Astrocyte (in vitro differentiated cells and primary cell): Measurements from ENCODE around the gene ATP11A. TPM values are rescaled to one million over a fixed set of nuclear protein-coding genes. Genes with fewer than 3 reads are reported as not detected.

ENCODE experiments used
- DNase-seq: peaks from one replicate; pipeline ENCODE4 v3.0.0-alpha.2; 2010; ENCODE audit warnings: low read depth
- FAIRE-seq: peaks from 2 replicates; lab custom pipeline; 2011; peaks lifted over from hg19 to GRCh38; lab: Jason Lieb, UNC
- H2AFZ ChIP-seq: 2 replicates; pipeline ENCODE4 v1.6.0; 2012; ENCODE audit warnings: low read depth, low read length, inconsistent platforms
- H3K27ac ChIP-seq: 2 replicates; pipeline ENCODE4 v1.5.1; 2011; ENCODE audit warnings: low read depth, low read length, inconsistent platforms
- H3K27me3 ChIP-seq: 2 replicates; pipeline ENCODE4 v1.6.0; 2011; ENCODE audit warnings: low read length, inconsistent platforms; ENCODE audit not compliant: insufficient read depth
- H3K36me3 ChIP-seq: 2 replicates; pipeline ENCODE4 v1.5.1; 2011; ENCODE audit warnings: low read length, inconsistent platforms; ENCODE audit not compliant: insufficient read depth
- H3K4me1 ChIP-seq: 2 replicates; pipeline ENCODE4 v1.5.1; 2011; ENCODE audit warnings: low read length, inconsistent platforms; ENCODE audit not compliant: insufficient read depth
- H3K4me2 ChIP-seq: 2 replicates; pipeline ENCODE4 v1.6.0; 2012; ENCODE audit warnings: low read length, inconsistent platforms
- H3K4me3 ChIP-seq: 2 replicates; pipeline ENCODE4 v1.5.1; 2011; ENCODE audit warnings: low read depth, mild to moderate bottlenecking, low read length, inconsistent platforms; ENCODE audit not compliant: insufficient read depth
- H3K79me2 ChIP-seq: 2 replicates; pipeline ENCODE4 v1.6.0; 2012; ENCODE audit warnings: mild to moderate bottlenecking, low read length, inconsistent platforms; ENCODE audit not compliant: insufficient read depth
- H3K9ac ChIP-seq: 2 replicates; pipeline ENCODE4 v1.6.0; 2012; ENCODE audit warnings: mild to moderate bottlenecking, low read length, inconsistent platforms
- H3K9me3 ChIP-seq: 2 replicates; pipeline ENCODE4 v1.5.1; 2012; ENCODE audit warnings: low read depth, mild to moderate bottlenecking, low read length, inconsistent platforms; ENCODE audit not compliant: insufficient read depth
- H4K20me1 ChIP-seq: 2 replicates; pipeline ENCODE4 v1.6.0; 2012; ENCODE audit warnings: low read length, inconsistent platforms; ENCODE audit not compliant: insufficient read depth
- H3K27ac Mint-ChIP-seq: one replicate; pipeline ENCODE4 v1.8.0; 2021; ENCODE audit warnings: mild to moderate bottlenecking, mixed read lengths; ENCODE audit not compliant: unreplicated experiment
- H3K27me3 Mint-ChIP-seq: one replicate; pipeline ENCODE4 v1.8.0; 2021; ENCODE audit warnings: low read depth, mixed read lengths; ENCODE audit not compliant: unreplicated experiment
- H3K36me3 Mint-ChIP-seq: one replicate; pipeline ENCODE4 v1.8.0; 2021; ENCODE audit warnings: low read depth, mixed read lengths; ENCODE audit not compliant: unreplicated experiment
- H3K4me1 Mint-ChIP-seq: one replicate; pipeline ENCODE4 v1.8.0; 2021; ENCODE audit warnings: low read depth, mixed read lengths; ENCODE audit not compliant: unreplicated experiment
- H3K4me3 Mint-ChIP-seq: one replicate; pipeline ENCODE4 v1.8.0; 2021; ENCODE audit warnings: mild to moderate bottlenecking, moderate library complexity, mixed read lengths; ENCODE audit not compliant: unreplicated experiment
- H3K9me3 Mint-ChIP-seq: one replicate; pipeline ENCODE4 v1.8.0; 2021; ENCODE audit warnings: mild to moderate bottlenecking, mixed read lengths; ENCODE audit not compliant: unreplicated experiment
- EZH2 ChIP-seq: IDR thresholded peaks from 2 replicates; pipeline ENCODE4 v1.6.1; 2012; ENCODE audit warnings: mild to moderate bottlenecking, low read length, inconsistent platforms; ENCODE audit not compliant: insufficient read depth
- total RNA-seq: library from RNA; stranded (reverse); gene quantifications from 2 replicates; pipeline ENCODE4 v1.2.1, GENCODE V29; 2021
- TF ChIP-seq, protein P1 (sequence below): IDR thresholded peaks from 2 replicates; pipeline ENCODE4 v1.5.1; 2011; ENCODE audit warnings: low read depth, mild to moderate bottlenecking, inconsistent platforms, low read length, moderate library complexity; ENCODE audit not compliant: insufficient read depth

ATP11A gene
- total RNA-seq, 1 donor from 2014 or later: 38.9 TPM

DNA sequence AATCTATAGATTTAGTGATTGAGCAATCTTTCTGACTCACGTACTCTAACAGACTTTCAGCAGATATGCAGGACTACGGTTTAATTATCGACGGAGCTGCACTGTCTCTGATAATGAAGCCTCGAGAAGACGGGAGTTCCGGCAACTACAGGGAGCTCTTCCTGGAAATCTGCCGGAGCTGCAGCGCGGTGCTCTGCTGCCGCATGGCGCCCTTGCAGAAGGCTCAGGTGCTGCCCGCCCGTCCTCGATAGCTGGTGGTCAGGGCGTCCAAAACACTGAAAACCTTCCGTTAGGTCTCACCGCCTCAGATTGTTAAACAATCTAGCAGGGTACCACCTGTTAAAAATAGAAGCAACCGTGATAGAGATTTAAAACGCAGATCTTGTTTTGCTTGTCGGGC is 166.0 kb downstream of the ATP11A start:
- Histone ChIP-seq H3K4me2 (no peak overlapping the region), H2AFZ (no peak overlapping the region), H3K36me3 (no peaks in the 10 kb centered on the region), H3K4me1 (peaks cover 7% of the 10 kb centered on the region), H3K79me2 (no peaks in the 10 kb centered on the region), H3K9ac (no peak overlapping the region), H3K27ac (no peak overlapping the region), H4K20me1 (no peaks in the 10 kb centered on the region), H3K27me3 (no peaks in the 10 kb centered on the region), H3K4me3 (no peak overlapping the region), H3K9me3 (no peaks in the 10 kb centered on the region)
- Mint-ChIP-seq H3K4me1 (no peaks in the 10 kb centered on the region), H3K9me3 (peaks cover 3% of the 10 kb centered on the region), H3K4me3 (no peak overlapping the region), H3K27me3 (no peaks in the 10 kb centered on the region), H3K27ac (no peak overlapping the region), H3K36me3 (peaks cover 14% of the 10 kb centered on the region)
- DNase-seq (no peak), FAIRE-seq (no peak)
- no peak for TF ChIP-seq EZH2
- TF ChIP-seq, protein P1, sequence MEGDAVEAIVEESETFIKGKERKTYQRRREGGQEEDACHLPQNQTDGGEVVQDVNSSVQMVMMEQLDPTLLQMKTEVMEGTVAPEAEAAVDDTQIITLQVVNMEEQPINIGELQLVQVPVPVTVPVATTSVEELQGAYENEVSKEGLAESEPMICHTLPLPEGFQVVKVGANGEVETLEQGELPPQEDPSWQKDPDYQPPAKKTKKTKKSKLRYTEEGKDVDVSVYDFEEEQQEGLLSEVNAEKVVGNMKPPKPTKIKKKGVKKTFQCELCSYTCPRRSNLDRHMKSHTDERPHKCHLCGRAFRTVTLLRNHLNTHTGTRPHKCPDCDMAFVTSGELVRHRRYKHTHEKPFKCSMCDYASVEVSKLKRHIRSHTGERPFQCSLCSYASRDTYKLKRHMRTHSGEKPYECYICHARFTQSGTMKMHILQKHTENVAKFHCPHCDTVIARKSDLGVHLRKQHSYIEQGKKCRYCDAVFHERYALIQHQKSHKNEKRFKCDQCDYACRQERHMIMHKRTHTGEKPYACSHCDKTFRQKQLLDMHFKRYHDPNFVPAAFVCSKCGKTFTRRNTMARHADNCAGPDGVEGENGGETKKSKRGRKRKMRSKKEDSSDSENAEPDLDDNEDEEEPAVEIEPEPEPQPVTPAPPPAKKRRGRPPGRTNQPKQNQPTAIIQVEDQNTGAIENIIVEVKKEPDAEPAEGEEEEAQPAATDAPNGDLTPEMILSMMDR: no peak

DNA sequence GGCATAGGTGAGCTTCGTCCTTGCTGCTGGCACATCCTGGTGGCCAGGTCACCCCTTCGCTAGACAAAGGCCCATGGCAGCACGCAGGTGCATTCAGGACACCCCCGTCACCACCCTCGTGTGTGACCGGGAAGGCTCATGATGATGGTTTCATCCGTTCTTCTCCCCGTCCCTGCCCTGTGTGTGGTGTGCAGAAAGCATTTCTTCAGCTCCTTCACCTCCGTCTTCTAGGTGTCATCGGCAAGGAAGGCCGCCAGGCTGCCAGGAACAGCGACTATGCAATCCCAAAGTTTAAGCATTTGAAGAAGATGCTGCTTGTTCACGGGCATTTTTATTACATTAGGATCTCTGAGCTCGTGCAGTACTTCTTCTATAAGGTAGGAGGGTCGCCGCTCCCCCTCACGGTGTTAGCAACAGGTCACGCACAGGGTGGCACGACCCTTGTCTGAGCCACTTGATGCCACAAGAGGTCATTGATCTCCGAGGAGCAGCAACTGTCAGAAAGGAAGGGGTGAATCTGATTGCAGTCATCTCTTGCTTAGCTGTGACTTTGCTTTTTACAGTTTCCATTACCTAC is 168.2 kb downstream of the ATP11A start:
- no peaks in the 10 kb centered on the region for H3K9me3 Mint-ChIP-seq
- H2AFZ ChIP-seq: no peak overlapping the region
- H3K79me2 ChIP-seq: no peaks in the 10 kb centered on the region
- no peak overlapping the region for H3K9ac ChIP-seq
- H3K9me3 ChIP-seq: no peaks in the 10 kb centered on the region
- no peaks in the 10 kb centered on the region for H3K36me3 ChIP-seq
- peaks cover 7% of the 10 kb centered on the region for H3K4me1 ChIP-seq
- no peak overlapping the region for H3K4me3 ChIP-seq
- no peak for DNase-seq
- no peak overlapping the region for H3K4me2 ChIP-seq
- no peak overlapping the region for H3K27ac ChIP-seq
- TF ChIP-seq, protein P1: no peak
- no peak for TF ChIP-seq EZH2
- no peak overlapping the region for H3K4me3 Mint-ChIP-seq
- H3K27me3 ChIP-seq: no peaks in the 10 kb centered on the region
- H4K20me1 ChIP-seq: no peaks in the 10 kb centered on the region
- no peaks in the 10 kb centered on the region for H3K4me1 Mint-ChIP-seq
- H3K27ac Mint-ChIP-seq: no peak overlapping the region
- H3K27me3 Mint-ChIP-seq: no peaks in the 10 kb centered on the region
- no peak for FAIRE-seq
- H3K36me3 Mint-ChIP-seq: peaks cover 5% of the 10 kb centered on the region

DNA sequence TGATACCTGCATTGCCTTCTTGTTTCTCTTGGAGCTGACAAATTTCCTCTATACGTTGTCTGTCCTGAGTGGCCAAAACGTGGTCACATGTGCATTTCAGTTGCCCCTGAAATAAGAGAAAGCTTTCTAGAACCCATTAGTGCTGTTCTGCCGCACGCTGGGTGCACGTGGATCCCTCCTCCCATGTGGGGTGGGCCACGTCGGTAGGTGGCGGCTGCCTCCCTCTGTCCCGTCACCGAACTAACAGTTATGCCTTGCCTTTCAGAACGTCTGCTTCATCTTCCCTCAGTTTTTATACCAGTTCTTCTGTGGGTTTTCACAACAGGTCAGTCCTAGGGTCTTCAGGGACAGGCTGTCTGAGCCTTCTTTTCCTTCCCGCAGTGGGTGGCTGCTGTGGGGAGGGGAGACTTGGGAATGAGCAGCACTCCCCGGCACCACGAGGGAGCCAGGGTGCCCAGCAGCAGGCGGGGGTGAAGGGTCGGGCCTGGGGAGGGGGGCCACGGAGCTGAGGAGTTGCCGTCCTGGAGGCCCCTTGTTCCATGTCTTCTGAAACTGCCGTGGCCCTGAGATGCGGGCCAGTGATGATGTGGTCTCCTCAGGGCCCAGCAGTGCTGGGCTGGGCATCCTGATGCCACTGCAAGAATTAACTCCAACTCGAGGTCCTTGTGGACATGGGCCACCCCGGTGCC is 169.4 kb downstream of the ATP11A start:
- Histone ChIP-seq H3K27me3 (no peaks in the 10 kb centered on the region), H3K79me2 (no peaks in the 10 kb centered on the region), H3K27ac (no peak overlapping the region), H4K20me1 (no peaks in the 10 kb centered on the region), H2AFZ (no peak overlapping the region), H3K36me3 (no peaks in the 10 kb centered on the region), H3K9ac (no peak overlapping the region), H3K4me2 (no peak overlapping the region), H3K4me3 (no peak overlapping the region), H3K4me1 (peaks cover 7% of the 10 kb centered on the region), H3K9me3 (no peaks in the 10 kb centered on the region)
- Mint-ChIP-seq H3K27me3 (no peaks in the 10 kb centered on the region), H3K4me1 (no peaks in the 10 kb centered on the region), H3K9me3 (no peaks in the 10 kb centered on the region), H3K27ac (no peak overlapping the region), H3K36me3 (peaks cover 5% of the 10 kb centered on the region), H3K4me3 (no peak overlapping the region)
- FAIRE-seq (no peak), DNase-seq (no peak)
- TF ChIP-seq, protein P1: no peak
- no peak for TF ChIP-seq EZH2
